A204.1 (cell line): ENCODE data around the gene SLC48A1.
"Not testable (repeated sequence)": the region's sequence is repeated elsewhere in the genome, so short reads cannot be mapped to it uniquely, and the experiment has no call there.

ENCODE experiments used
- FAIRE-seq: peaks from 2 replicates; lab custom pipeline; 2012; peaks lifted over from hg19 to GRCh38; lab: Jason Lieb, UNC

The SLC48A1 gene

DNA sequence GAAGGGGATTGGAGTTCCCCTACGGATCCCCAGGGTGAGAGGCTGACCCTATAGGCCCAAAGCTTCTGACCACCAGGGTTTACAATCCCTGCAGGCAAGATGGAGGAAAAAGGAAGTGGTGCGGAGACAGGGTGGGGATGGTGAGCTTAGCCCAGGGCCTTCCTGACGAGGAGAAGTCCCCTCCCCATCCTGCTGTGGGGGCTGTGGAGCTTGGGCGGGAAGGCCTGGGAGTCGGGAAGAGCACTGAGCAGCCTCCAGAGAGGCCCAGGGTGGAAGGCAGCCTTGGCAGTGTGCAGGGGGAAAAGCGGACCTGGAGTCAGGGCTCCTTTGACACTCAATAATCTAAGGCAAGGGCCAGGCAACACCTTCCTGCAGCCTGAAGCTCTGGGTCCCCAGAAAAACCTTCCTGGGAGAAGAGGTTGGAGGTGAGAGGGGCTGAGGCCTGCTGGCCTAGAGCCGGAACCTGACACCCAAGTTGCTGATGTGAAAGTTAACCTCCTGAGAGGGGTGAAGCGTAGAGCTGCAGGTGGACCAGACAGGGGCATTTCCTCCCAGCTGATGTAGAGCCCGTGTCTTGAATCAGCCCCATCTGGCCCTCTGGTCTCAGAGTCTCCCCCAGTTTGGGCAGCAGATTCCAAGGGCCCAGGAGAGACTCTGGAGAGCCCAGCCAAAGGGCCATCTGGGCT lies 40.6 kb downstream of the SLC48A1 start:
- FAIRE-seq = no peak

- FAIRE-seq = no peak
Measured at GRCh38 chr12:47814539-47815170, 41.6 kb downstream of the SLC48A1 start.

DNA sequence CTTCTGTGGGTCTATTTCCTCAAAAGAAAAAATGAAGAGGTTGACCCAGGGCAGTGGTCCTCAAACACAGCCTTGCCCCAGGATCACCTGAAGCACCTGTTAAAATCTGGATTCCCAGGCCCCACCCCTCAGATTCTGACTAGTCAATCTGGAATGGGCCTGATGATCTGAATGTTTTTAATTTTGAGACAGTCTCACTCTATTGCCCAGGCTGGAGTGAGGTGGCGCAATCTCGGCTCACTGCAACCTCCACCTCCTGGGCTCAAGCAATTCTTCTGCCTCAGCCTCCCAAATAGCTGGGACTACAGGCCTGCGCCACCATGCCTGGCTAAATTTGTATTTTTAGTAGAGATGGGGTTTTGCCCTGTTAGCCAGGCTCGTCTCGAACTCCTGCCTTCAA lies 42.4 kb downstream of the SLC48A1 start:
- FAIRE-seq = not testable (repeated sequence)

DNA sequence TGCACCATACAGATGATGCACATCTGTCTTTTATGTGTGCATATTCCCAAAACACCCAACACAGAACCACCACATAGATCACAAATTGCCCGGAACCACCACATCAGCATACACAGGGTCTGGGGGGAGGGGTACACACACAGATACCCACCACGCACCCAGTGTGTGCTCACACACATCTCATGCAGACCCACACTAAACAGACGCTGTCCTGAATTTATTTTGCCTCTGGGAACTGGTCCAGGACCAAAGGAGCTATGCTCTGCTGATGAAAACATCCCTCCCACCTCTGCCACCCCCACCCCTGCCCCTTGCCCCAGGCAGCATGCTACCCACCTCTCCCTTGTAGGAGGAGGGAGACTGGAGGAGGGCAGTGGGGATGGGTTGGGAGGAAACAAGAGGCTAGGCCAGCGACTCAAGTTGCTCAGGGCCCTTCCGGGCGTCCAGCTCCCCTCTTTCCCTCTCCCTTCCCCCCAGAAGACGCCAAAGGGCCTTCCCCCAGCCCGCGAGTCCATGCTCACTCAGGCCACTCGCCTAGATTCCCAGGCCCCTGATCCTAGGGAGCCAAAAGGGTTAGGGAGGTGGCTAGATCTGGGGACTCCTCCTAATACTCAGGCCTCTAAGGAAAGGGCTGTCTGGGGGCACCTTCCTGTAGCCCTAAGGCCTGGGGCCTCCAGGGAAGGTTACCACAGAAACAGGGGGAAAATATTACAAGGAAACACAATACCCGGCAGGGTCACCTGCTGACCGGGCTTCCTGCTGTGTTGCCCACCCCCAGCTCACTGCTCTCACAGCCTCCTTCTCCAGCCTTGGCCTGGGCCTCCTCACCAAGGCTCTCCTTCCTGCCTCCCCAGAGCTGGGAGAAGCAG lies 43.6 kb downstream of the SLC48A1 start:
- FAIRE-seq = no peak

DNA sequence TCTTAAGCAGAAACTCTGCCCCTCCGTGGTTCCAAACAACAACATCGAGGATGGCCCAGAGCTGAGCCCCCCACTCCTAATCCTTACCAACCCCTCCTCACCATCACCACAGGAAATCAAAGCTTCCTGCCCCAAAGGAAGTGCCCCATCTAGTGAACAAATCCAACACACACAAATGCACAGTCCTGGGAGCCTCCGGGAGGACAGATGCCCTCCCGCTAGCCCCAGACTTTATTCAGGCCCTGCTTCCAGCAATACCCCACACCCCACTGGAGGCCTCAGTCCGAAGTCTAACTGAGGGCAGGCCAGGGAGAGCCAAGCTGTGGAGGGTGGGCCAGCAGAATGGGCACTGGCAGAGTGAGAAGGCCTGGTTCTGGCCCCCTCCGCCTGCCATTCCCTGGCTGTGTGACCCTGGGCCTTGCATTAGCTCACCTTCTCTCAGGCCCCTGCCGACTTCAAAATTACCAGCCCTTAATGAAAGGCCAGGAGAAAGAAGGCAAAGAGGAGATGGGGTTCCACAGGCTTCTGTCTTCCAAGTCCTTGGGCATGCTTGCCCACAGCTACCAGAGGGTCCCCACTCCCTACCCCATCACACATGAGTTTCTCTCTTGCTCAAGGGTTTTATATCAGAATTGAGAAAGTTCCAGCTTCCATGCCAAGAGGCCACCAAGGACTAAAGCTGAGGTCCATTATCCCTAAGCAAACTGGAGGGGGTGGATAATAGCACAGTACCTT lies 44.4 kb downstream of the SLC48A1 start:
- no peak for FAIRE-seq

DNA sequence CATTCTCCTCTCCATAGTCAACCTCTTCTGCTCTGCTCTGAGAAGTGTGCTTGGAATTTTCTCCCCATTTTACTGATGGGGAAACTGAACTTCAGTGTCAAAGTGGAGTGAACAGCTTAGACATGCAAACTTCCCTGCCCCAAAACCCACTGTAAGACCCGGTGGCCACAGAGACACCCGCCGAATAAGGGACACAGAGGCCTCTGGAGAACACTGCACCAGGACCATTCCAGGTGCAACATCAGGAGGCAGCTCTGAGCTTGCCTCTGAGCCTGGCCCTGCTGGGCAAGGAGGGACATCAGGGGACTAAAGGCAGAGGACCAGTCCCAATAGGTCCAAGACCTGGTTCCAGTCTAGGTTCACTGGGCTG lies 45.0 kb downstream of the SLC48A1 start:
- FAIRE-seq = no peak

DNA sequence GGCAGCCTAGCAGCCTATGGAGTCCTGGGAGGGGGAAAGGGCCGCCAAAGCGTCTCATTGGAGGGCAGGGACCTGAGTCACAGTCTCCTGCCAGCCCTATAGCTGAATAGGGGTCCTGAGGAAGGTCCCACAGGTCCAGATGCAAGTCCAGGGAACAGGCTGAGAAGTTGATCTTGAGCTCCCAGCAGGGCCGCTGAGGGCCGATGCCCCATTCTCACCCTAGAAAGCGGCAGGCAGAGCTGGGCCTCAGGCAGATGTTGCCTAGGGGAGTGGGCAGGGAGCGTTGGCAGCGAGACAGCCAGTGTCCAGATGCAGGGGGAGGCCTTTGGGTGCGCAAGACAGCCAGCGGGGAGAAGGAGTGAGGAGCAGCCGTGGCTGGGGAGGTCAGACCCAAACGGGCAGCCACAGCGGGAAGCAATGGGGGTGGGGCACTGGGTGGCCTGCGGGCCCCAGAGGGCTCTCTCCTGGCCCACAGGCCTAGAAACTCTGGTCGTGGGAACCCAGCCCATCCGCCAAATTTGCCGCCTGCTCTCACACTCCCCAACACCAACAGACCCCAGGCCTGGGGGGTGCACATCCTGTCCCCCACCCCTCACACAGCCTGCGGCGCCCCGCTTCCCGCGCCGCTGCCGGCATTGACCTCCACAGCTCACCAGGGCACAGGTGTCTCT lies 45.6 kb downstream of the SLC48A1 start:
- no peak for FAIRE-seq

DNA sequence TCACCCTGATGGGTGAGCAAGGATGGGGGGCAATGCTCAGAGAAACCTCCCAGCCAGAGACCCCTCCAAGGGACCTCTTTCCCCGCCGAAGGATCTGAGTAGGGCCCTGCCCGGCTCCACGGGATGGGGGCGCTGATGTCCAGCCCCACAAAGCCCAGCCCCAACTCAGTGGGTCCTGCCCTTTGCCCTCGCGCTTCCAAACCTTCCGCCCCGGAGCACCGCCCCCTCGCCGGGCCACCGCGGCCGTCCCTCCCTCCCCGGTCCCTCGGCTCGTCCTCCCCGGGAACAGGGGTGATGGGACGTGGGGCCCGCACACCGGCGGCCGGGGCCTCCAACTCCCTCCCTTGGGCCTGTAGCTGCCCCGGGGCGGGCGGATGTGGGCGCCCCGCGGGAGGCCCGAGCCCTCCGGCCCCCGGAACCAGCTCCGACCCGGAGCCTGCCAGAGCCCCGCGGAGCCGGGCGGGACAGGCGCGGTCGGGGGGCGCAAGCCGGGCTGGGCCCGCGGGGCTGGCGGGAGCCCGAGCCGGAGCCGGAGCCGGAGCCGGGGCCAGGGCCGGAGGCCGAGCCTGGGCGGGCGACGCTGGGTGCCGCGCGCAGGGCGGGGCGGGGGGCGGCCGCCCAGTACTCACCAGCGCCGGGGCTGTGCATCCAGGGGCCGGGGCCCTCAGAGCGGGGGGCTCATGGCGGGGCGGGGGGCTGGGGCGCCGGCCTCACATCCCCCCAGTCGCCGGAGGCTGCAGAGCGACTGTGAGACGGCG lies 46.3 kb downstream of the SLC48A1 start:
- no peak for FAIRE-seq

- FAIRE-seq = no peak
Measured at GRCh38 chr12:47819896-47820630, 47.0 kb downstream of the SLC48A1 start, which contains the start of gene HDAC7. TSS of gene HDAC7 (minus strand) at chr12:47819903. CDS start at chr12:47819785, 118 bp downstream.

DNA sequence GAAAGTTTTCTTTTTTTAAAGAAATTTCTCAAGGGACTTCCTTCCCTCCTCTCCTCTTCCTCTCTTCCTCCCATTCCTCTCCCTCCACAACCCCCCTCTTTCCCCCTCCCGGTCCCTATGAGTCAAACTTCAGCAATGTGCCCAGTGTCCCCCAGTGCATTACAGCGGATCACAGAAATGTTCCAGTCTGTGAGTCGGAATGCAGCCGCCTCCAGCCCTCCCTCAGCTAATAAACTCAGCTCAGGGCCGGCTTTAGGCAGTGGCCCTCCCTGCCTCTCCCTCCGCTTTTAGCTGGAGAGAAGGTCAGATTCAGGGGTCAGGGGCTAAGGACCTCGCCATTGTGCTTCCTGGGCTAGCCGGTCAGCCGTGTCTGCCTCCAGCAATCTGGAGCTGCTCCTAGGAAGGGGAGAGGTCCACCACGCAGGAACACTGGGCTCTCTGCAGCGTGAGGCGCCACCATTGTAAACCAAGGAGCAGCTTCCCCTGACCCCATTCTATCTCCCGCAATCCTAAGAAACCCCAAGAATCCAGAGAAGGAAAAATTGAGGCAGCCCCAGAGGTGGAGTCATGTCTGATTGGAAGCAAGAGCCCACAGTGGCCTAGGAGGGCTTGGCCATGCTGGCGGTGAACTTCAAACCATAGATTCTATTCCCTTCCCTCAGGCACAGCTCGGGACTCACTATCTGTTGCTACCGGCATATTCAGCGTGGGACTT lies 47.8 kb downstream of the SLC48A1 start:
- FAIRE-seq = no peak

- FAIRE-seq = no peak
Measured at GRCh38 chr12:47821346-47821706, 48.3 kb downstream of the SLC48A1 start.

GRCh38 chr12:47822401-47822800 lies 49.4 kb downstream of the SLC48A1 start:
- no peak for FAIRE-seq

GRCh38 chr12:47822863-47823262 lies 49.8 kb downstream of the SLC48A1 start:
- FAIRE-seq = no peak

- no peak for FAIRE-seq
Measured at GRCh38 chr12:47823422-47824086, 50.5 kb downstream of the SLC48A1 start.

DNA sequence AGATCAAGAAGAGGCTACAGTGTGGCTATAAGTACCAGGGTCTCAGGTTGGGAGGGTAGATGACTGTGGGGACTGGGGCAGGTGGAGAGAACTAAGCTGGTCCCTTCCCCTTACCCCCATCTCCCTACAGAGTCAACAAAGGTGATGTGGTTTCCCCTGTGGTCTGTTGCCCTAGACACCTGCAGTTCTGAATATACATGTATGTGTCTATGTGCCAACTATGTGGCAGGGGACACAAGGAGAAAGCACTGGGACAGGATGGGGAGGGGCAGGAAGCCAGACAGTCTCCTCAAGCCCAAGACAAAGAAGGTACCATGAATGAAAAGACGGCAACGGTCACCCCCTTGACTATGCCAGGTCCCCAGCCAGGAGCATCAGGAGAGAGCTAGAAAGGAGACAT lies 51.2 kb downstream of the SLC48A1 start:
- FAIRE-seq = no peak

DNA sequence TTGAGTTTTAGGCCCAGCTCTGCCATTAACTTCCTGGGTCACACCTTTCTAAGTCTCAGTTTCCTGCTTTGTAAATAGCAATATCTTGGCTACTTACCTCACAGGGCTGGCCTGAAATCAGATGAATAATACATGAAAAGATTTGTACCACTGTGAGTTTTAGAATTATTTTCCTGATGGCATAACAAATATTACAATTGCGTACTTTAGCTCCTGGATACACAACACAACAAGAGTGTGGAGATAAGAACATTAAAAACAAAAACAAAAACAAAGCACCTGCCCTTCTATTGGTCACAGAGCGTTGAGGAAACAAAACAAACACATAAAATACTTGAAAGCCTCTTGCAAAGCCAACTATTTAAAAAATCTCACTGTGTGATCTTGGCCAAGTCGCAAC lies 51.6 kb downstream of the SLC48A1 start:
- FAIRE-seq = no peak

GRCh38 chr12:47825173-47825639 lies 52.2 kb downstream of the SLC48A1 start:
- no peak for FAIRE-seq

- no peak for FAIRE-seq
Measured at GRCh38 chr12:47828008-47828975, 55.3 kb downstream of the SLC48A1 start.
